GM10248 (cell line): Measurements from ENCODE around the gene KCND2.

Experiments
- CTCF ChIA-PET: fragments of 300-600 bp; sonication (Branson Sonifier 250); formaldehyde crosslinking; extraction: SDS; loops from one replicate; lab custom pipeline; 2021; ENCODE audit warnings: antibody characterized with exemption; lab: Yijun Ruan, JAX
- POLR2A ChIA-PET: fragments of 350-650 bp; sonication (Branson Sonifier 250); formaldehyde crosslinking; extraction: SDS; loops from one replicate; lab custom pipeline; 2020; ENCODE audit warnings: antibody characterized with exemption; lab: Yijun Ruan, JAX
- DNase-seq: peaks from one replicate; pipeline ENCODE4 v3.0.0; 2012; ENCODE audit errors: extremely low spot score
- TF ChIP-seq, protein P1 (sequence below): IDR thresholded peaks from 2 replicates; pipeline ENCODE4 v1.5.1; 2012; ENCODE audit warnings: mild to moderate bottlenecking, low read depth; ENCODE audit errors: extremely low read depth, missing control alignments, control extremely low read depth

Gene KCND2

DNA sequence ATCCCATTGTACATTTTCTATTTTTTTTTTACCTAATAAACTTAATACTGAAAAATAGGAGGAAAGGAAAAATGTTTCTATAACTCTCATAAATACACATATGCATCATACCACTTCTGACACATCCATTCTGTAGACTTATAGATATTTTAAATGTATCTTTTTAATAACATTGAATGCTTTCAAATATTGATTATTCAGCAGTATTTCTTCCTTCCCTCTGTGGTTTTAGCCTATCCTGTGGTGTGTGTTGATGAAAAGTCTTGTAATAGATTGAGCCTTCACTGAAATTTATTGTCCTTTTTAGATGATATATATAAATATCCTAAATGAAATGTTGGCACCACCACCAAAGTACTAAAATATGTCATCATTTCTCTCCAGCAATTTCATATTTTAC lies 366.9 kb downstream of the KCND2 start:
- TF ChIP-seq, protein P1, sequence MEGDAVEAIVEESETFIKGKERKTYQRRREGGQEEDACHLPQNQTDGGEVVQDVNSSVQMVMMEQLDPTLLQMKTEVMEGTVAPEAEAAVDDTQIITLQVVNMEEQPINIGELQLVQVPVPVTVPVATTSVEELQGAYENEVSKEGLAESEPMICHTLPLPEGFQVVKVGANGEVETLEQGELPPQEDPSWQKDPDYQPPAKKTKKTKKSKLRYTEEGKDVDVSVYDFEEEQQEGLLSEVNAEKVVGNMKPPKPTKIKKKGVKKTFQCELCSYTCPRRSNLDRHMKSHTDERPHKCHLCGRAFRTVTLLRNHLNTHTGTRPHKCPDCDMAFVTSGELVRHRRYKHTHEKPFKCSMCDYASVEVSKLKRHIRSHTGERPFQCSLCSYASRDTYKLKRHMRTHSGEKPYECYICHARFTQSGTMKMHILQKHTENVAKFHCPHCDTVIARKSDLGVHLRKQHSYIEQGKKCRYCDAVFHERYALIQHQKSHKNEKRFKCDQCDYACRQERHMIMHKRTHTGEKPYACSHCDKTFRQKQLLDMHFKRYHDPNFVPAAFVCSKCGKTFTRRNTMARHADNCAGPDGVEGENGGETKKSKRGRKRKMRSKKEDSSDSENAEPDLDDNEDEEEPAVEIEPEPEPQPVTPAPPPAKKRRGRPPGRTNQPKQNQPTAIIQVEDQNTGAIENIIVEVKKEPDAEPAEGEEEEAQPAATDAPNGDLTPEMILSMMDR, result no peak
- CTCF ChIA-PET, result interaction anchor here (1.4 kb wide), 1 partner anchor 13 kb away, joined by 3 read pairs; no protein-coding TSS in a partner anchor

DNA sequence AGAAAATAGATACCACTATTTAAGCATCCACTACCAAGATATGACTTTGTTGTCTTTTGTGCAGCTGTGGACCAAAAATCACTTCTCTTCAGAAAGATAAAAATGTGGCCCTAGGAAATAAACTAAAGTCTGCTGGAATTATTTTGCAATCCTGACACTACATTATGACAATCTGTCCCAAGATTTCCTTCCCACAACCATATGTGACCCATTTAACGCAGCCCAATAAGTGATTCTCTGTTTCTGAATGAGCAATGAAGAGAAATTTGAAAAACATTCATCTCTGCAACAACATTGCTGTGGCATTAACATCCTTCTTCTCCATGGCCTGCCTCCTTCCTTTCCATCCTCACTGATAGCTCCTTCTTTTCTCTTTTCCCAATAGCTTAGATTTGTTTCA lies 373.0 kb downstream of the KCND2 start:
- no peak for DNase-seq
- POLR2A ChIA-PET, result no interaction called here
- TF ChIP-seq, protein P1, result no peak
- CTCF ChIA-PET, result no interaction called here

More for the DNA sequence above, 366.9 kb downstream of the KCND2 start:
- no peak for DNase-seq
- POLR2A ChIA-PET, result no interaction called here

DNA sequence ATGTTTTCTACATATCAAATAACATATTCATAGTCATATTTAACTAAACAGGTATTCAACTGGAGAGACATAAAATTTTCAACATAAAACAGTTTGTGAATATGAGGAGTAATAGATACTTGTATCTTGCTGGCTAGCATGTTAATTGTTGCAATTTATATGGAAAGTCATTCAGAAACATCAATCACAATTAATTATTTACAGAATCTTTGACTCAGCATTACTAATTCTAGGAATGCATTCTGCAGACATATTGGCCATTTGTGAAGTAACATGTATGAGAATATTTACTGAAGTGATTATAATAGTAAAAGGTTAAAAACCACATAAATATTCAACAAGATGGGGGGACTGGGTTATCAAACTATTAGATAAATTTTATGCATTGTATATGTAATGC lies 381.3 kb downstream of the KCND2 start:
- TF ChIP-seq, protein P1, result no peak
- ChIA-PET CTCF (interaction anchor here (1.1 kb wide), 1 partner anchor 21 kb away, joined by 3 read pairs; no protein-coding TSS in a partner anchor), POLR2A (no interaction called here)
- DNase-seq, result no peak

DNA sequence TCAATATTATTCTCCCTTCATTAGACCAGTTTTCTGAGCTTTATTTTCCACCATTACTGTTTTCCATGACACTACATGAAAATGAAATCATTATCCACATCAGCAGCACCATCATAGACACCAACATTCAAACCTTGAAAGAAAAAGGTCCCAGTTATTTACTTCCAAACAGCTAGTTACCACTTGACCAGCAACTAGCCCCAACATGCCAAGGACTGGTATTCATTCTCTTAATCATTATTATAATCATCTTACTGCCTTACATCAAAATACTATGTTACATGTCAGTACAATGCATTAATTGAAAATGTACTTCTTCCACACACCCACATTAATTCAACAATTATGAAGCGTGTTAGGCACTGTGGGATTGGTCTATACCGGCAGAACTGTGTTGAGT lies 385.5 kb downstream of the KCND2 start:
- CTCF ChIA-PET, result interaction anchor here (1.3 to 1.4 kb wide), 2 partner anchors 16 to 17 kb away, joined by 3 read pairs; no protein-coding TSS in a partner anchor
- POLR2A ChIA-PET, result no interaction called here
- TF ChIP-seq, protein P1, result no peak
- DNase-seq, result no peak

DNA sequence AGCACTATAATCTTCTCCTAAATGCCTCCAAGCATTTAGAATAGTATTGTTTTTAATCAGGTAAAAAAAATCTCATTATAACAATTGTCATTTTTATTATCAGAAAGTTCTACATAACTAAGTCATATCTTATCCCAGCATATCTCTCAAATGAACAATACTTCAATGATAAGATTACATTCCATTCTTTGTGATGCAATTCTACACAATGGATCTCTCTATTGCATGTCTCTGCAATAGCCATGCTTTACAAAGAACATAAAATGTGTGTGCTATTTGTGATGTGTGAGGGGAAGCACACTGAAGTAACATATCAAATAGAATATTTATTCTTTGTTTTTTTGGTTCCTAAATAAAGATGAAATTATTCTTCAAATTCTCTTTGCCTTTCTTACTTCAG lies 389.3 kb downstream of the KCND2 start:
- TF ChIP-seq, protein P1, result no peak
- no peak for DNase-seq
- ChIA-PET CTCF (interaction anchor here (0.9 kb wide), 1 partner anchor 24 kb away, joined by 3 read pairs; no protein-coding TSS in a partner anchor), POLR2A (no interaction called here)

DNA sequence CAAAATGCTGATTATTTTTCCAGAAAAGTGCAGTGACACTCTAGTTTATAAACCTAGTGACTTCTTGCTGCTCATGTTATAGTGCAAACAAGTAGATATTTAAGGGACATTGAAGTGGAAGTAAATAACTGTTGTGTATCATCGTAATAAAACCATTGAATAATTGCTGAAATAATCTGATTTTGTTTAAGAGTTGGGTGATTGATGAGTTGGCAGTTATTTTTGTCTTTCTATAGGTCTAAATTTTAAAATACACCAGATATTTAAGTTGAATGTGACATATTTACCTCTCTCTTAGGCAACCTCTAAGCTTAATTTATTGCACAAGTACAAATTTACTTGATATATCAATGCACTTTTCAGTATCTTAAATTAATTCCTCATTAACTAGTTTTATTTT lies 392.1 kb downstream of the KCND2 start:
- POLR2A ChIA-PET, result no interaction called here
- CTCF ChIA-PET, result no interaction called here
- DNase-seq, result no peak
- TF ChIP-seq, protein P1, result no peak

DNA sequence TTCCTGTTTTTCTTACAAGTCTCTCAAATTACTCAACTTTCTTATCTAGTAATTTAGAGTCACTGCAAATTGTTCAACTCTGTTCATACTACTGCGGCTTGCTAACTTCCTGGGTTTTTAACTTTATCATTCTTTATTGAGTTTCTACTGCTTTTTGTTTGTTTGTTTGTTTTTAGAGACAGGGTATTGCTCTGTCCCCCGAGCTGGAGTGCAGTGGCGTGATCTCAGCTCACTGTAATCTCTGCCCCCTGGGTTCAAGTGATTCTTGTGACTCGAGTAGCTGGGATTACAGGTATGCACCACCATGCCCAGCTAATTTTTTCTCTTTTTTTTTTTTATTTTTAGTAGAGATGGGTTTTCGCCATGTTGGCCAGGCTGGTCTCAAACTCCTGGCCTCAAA lies 402.1 kb downstream of the KCND2 start:
- no peak for DNase-seq
- ChIA-PET POLR2A (no interaction called here), CTCF (interaction anchor here (0.7 to 1.4 kb wide), 3 partner anchors 10 to 20 kb away, joined by 3 read pairs; no protein-coding TSS in a partner anchor)
- TF ChIP-seq, protein P1, result no peak
